Mesothelial cell of epicardium (in vitro differentiated cells): ENCODE data around the gene ETS1. TPM values are rescaled to one million over a fixed set of nuclear protein-coding genes. Genes with fewer than 3 reads are reported as not detected.
A peak's percentile ranks its signal among the peaks of the same experiment; 100 is the strongest.

Source experiments
- DNase-seq, 2 experiments: peaks; one replicate each; pipeline ENCODE4 v3.0.0; 2021; ENCODE audit warnings: low spot score in 2 of 2; ENCODE audit not compliant: unreplicated experiment in 2 of 2
- H3K27ac Mint-ChIP-seq: 2 replicates; pipeline ENCODE4 v1.8.0; 2021; ENCODE audit warnings: mixed read lengths
- H3K27me3 Mint-ChIP-seq: 2 replicates; pipeline ENCODE4 v1.8.0; 2021; ENCODE audit warnings: low read depth, mixed read lengths
- H3K36me3 Mint-ChIP-seq: 2 replicates; pipeline ENCODE4 v1.8.0; 2021; ENCODE audit warnings: mixed read lengths
- H3K4me1 Mint-ChIP-seq: 2 replicates; pipeline ENCODE4 v1.8.0; 2021; ENCODE audit warnings: mixed read lengths
- H3K4me3 Mint-ChIP-seq: 2 replicates; pipeline ENCODE4 v1.8.0; 2021; ENCODE audit warnings: mild to moderate bottlenecking, moderate library complexity, mixed read lengths
- H3K9me3 Mint-ChIP-seq: 2 replicates; pipeline ENCODE4 v1.8.0; 2021; ENCODE audit warnings: mixed read lengths
- CTCF ChIP-seq: fragments of 200-600 bp; sonication (generic); IDR thresholded peaks from one replicate; pipeline ENCODE4 v1.5.0; 2021; ENCODE audit warnings: antibody characterized with exemption; ENCODE audit not compliant: unreplicated experiment
- total RNA-seq: library from RNA; stranded (reverse); gene quantifications from 3 replicates; pipeline ENCODE4 v1.2.1, GENCODE V29; 2021

Gene ETS1
- total RNA-seq, 1 donor from 2014 or later, result 29.7 TPM

GRCh38 chr11:128544471-128545051 is 42.8 kb downstream of the ETS1 start:
- no peak for DNase-seq
- Mint-ChIP-seq H3K9me3 (no peaks in the 10 kb centered on the region), H3K27ac (peak overlapping the region; percentile 60), H3K4me1 (peaks cover 36% of the 10 kb centered on the region), H3K4me3 (no peak overlapping the region), H3K36me3 (no peaks in the 10 kb centered on the region), H3K27me3 (peaks cover 4% of the 10 kb centered on the region)
- no peak for TF ChIP-seq CTCF

- no peak for DNase-seq
- Mint-ChIP-seq H3K27ac (peak overlapping the region; percentile 82), H3K27me3 (no peaks in the 10 kb centered on the region), H3K4me1 (peaks cover 32% of the 10 kb centered on the region), H3K4me3 (no peak overlapping the region), H3K9me3 (no peaks in the 10 kb centered on the region), H3K36me3 (no peaks in the 10 kb centered on the region)
- no peak for TF ChIP-seq CTCF
These were observed 46.9 kb downstream of the ETS1 start for GRCh38 chr11:128540469-128540868.

- DNase-seq, result no peak
- Mint-ChIP-seq H3K4me1 (peaks cover 40% of the 10 kb centered on the region), H3K27me3 (no peaks in the 10 kb centered on the region), H3K9me3 (peaks cover 3% of the 10 kb centered on the region), H3K36me3 (no peaks in the 10 kb centered on the region), H3K4me3 (no peak overlapping the region), H3K27ac (no peak overlapping the region)
- no peak for TF ChIP-seq CTCF
These were observed 50.9 kb downstream of the ETS1 start for GRCh38 chr11:128536506-128536905.

- Mint-ChIP-seq H3K27me3 (no peaks in the 10 kb centered on the region), H3K9me3 (peaks cover 3% of the 10 kb centered on the region), H3K27ac (no peak overlapping the region), H3K4me3 (no peak overlapping the region), H3K36me3 (no peaks in the 10 kb centered on the region), H3K4me1 (peaks cover 38% of the 10 kb centered on the region)
- no peak for DNase-seq
- no peak for TF ChIP-seq CTCF
These were observed 51.6 kb downstream of the ETS1 start for GRCh38 chr11:128535468-128536457.

- Mint-ChIP-seq H3K27me3 (no peaks in the 10 kb centered on the region), H3K4me1 (peaks cover 36% of the 10 kb centered on the region), H3K9me3 (peaks cover 3% of the 10 kb centered on the region), H3K36me3 (no peaks in the 10 kb centered on the region), H3K4me3 (no peak overlapping the region), H3K27ac (peak overlapping the region; percentile 14)
- no peak for TF ChIP-seq CTCF
- no peak for DNase-seq
These were observed 53.9 kb downstream of the ETS1 start for GRCh38 chr11:128533472-128533871.
